NCI-H1092 (cell line): ENCODE data around the gene RHBDD3.

Experiments
- DNase-seq: peaks from one replicate; lab custom pipeline; 2025; lab: John Stamatoyannopoulos, UW

RHBDD3 gene

DNA sequence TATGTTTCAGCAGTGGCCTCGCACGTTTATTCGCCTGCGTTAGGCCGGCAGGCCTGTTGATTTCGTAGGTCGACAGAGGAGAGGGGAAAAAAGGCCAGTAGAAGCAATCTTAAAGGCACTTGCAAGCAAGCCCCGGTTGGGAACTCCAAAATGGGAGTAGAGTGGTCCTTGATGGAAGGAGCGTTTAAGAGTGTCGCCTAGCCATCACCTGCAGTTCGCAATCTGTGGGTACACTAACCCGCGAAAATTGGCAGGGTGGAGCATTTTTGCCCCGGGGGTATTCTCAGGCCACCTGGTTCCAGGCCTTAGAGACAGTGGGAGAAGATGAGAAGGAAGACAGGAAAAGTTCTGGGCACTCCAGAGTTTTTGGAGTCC, 1.4 kb upstream of the RHBDD3 start:
- no peak for DNase-seq

DNA sequence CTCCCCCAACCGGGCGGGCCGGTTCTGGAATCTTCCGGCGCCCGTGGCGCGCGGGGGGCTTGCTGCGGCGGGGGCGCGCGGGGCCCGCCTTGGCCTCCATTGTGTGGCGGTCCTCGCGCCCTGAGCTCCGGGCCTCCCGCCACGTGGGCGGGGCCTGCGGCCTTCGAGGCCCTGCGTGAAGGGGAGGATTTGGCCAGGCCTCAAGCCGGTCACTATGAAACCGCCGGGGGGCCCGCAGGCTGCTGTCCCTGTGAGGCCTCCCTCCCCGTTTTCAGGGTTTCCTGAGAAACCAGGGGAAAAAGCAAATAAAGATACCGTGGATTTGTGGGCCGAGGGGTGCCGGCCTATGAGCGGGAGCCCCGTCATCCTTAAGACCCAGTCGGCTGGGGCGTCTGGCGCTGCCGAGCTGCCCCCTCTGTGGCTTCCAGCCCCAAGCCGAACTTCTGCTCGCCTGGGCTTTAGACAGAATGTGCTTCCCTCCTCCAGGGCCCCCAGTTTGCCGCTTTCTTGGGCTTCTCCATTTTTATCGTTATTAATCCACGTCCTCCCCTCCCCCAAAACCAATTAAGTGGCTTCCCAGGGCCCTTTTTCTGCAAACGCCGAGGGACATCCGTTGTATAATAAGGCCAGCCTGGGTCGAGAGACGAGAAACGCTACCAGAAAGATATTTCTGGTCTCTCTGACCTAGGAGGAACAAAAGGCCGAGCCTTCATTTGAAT, 889 bp upstream of the RHBDD3 start:
- peak; percentile 34 for DNase-seq

DNA sequence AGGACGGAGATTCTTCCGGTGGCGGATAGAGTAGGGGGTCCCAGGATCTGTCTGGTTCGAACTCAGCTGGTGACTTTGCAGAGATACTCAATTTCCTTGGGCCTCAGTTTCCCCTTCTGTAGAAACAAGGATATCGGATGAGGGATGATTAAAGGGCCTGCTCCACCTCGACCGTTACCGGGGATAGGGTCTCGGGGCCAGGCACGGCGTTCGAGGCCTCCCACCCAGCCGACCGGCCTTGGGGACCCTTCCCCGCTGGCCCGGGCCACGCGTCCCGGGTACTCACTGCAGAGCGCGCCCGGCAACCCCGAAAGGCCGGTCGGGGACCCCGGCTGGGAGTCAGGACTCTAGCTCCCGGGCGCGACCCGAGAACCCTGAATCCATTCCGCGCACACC, 321 bp downstream of the RHBDD3 start:
- no peak for DNase-seq

DNA sequence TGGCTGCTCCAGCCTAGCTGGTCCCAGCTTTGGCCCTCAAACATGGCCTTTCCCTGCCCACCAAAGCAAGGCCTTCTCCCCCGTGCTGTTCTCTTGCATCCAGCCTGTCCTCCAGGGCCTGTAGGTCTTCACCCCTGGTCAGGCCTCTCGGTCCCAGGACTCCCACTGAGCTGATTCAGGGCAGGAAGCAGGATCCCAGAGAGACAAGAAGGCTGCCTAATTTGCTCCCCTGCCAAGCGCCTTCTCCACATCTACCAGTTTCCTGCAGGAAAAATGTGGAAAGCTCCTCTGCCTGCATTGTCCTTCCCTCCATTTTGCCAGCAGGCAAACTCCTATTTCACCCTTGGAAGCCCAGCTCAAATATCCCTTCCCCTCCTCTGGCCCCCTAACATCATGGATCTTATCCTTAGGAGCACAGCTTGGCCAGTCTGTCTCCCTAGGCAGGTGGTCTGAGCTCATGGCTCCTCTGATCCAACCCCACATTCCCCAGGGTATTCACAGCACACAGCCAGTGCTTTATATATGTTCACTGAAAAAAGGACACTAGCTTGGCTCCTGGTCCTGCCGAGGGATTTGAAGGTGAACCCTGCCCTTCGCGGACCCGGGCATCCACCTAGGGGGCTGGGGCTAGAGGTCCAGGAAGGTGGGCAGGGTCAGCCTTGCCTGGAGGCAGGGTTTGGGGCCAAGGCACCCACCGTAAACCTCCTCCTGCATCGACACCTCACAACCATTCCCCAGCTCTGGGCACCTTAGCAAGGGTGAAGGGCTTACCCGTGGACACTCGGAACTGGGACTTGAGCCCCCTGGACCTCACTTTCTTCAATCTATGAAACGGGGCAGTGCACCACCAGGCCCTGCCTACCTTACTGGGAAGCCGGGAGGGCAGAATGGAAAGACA, 968 bp downstream of the RHBDD3 start:
- no peak for DNase-seq

DNA sequence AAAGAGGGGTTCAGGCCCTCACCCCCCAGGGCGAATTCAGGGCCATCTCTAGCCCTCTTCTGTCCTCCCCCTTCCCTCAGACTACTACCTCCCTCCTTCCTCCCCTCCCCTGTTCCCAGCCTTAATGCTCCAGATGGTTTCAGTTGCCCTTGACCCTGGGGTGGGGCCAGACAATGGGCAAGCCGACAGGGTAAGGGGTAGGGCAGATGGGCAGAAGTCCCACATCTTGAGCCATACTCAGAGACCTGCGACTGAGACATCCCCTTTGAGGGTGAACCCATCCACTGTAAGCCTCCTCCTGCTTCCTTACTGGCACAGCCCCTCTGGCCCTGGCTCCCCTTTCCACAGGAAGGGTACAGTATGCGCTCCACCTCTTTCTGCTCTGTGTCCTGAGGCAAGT, 1.9 kb downstream of the RHBDD3 start:
- no peak for DNase-seq

DNA sequence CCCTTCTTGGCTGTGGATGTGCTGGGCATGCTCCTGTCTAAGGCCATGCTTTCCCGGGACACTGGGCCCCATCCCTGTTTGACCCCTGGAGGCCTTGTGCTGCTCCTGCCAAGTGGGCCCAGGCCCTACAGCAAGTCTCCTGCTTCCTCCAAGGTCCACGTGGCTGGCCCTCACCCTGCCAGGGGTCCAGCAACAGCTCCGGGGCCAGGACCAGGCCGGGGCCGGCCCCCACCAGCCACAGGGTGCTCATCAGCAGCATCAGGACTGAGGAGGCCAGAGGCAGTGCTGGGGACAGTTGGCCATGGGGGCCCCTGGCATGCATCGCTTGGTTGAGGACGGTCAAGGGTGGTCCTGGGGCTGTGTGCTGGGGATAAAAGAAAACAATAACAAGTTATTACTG, 2.5 kb downstream of the RHBDD3 start:
- DNase-seq, result no peak

DNA sequence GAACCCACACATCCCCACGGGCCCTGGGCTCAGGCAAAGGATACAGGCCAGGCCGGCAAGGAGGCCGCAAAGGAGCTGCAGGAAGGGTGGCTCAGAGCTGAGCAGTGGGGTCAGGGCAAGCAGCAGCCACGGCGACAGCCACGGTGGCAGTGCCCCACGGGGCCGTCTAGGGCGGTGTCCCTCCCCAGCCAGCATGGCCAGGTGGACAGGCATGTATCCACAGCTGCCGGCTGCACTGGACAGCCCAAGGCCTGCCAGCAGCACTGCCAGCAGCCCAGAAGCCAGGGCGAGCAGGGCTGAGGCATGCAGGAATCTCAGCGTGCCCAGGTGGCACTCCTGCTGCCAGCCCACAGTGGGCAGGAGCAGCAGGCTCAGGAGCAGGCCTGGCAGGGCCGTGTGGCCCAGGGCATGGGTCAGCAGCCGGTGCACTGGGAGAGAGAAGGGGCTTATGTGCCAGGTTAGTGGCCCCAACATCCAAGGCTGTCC, 3.9 kb downstream of the RHBDD3 start:
- DNase-seq, result no peak

DNA sequence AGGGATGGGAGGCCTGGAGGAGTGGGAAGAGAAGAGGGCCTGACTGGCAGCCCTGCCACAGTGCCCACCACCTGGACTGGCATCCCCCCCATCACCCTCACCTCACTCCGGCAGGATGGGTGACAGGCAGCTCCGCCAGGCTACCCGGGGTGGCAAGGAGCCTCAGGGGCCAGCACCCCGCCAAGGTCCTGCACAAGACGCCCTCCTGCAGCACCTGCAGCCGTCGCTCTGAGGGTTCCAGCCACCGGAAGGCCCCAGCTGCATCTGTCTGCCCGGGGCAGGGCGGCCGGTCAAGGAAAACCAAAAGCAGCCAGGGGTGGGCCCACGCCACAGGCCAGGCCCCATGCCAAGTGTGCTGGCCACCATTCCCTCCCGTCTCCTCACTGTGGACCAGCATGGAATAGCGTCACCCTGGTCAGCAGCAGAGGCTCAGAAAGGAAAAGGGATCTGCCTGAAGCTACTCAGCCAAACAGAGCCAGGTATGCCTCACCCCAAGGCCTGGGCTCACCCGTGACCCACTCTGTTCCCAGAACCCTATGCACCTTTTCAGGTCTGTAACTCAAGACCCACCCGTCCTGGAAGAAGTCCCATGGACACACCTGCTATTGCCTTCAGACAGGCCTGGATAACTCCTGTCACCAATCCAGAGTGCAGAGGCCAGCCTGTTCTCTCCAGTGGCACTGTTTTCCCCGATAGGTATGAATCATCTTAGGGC, 7.0 kb downstream of the RHBDD3 start:
- DNase-seq, result no peak

DNA sequence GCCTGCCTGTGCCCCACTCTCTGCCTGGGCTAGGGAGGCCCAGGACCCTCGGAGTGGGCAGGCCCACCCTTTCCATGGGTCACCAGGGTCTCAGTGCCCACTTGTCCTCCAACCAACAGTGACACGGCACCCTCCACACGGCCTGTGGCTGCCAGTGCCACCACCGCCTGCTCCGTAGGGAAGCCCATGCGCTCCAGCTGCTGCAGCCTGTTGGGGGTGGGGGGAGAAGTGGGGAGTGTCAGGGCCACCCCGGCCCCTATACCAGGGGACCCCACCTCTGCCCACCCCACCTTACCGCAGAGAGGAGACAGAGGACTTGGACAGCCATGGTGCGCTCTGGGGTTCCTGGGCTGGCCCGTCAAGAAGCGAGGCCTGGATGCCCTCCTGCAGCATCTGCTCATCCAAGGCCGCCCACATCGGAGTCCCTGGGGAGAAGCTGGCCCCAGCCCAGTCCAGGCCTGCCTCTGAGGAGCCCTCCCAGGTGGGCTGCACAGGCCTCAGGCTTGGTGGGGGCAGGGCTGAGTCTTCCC, 7.7 kb downstream of the RHBDD3 start:
- no peak for DNase-seq

DNA sequence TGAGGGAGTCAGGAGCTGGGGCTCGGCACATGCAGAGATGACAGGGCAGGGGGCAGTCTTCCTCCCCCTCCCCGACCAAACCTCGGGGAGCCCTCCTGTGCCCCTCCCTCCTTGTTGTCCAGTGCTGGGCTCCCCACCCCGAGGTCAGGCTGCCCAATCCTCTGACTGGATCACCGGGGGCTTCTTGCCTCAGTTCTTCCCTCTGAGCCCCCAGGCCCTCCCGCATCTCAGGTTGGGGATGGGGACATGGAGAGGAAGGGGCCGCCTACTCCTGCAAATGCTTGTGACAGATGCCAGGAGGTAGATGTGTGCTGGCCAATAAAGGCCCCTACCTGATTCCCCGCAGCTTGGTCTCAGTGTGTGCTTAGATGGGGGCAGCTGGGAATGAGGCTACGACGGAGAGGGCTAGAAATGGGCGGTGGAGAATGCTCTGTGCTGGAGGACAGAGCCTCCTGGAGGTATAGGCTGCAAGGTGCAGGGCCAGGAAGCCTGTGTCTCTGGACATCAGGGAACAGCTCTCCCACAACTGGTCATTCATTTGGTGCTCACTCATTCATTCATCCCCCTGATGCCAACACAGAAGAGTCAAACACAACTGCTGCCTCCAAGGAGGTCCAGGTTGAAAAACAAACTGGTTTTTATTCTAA, 8.4 kb downstream of the RHBDD3 start:
- DNase-seq, result no peak

DNA sequence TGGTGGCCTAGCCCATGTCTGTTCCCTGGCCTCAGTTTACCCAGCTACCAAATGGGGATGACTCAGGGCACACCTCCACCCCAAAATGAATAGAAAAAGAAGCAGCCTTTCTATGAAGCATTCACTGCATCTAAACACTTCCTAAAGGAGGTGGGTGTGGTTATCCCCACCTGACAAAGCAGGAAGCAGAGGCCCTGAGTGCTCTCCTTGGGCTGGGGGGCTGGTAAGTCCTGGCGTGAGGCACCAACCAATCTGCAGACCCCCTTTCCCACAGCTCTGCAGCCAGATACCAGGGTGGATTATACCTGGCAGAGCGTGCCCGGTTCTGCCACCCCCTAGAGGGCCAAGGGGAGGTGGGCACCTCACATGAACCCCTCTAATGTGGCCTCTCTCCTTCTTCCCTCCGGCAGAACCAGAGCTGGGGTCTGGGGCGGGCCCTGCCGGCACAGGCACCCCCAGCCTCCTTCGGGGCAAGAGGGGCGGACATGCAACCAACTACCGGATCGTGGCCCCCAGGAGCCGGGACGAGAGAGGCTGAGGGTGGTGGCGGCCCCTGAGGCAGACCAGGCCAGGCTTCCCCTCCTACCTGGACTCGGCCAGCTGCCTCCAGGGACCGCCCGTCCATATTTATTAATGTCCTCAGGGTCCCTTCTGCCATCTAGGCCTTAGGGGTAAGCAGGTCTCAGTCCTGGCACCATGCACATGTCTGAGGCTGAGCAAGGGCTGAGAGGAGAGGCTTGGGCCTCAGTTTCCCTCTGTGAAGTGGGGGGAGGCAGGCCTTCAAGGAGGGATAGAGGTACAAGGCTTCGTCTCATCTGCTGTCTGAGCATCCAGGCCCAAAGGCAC, 9.2 kb downstream of the RHBDD3 start:
- no peak for DNase-seq

DNA sequence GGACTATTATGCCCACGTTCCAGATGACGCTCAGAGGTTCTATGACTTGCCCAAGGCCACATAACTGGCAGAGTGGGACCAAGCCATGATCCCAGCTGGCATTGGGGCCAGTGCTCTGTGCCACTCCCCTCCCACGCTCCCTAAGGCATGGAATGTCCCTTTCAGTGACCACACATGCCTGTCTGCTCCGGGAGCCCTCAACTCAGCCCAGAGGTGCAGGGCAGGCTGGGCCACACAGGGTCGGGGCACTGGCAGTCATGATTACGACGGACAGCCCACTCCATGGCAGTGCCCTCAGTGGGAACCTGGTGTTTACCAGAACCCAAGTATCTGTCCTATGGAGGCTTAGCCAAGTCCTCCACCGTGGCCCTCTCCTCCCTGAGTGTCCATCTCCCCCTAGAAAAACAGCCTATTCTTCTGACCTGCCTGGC, 10.0 kb downstream of the RHBDD3 start:
- DNase-seq, result no peak

DNA sequence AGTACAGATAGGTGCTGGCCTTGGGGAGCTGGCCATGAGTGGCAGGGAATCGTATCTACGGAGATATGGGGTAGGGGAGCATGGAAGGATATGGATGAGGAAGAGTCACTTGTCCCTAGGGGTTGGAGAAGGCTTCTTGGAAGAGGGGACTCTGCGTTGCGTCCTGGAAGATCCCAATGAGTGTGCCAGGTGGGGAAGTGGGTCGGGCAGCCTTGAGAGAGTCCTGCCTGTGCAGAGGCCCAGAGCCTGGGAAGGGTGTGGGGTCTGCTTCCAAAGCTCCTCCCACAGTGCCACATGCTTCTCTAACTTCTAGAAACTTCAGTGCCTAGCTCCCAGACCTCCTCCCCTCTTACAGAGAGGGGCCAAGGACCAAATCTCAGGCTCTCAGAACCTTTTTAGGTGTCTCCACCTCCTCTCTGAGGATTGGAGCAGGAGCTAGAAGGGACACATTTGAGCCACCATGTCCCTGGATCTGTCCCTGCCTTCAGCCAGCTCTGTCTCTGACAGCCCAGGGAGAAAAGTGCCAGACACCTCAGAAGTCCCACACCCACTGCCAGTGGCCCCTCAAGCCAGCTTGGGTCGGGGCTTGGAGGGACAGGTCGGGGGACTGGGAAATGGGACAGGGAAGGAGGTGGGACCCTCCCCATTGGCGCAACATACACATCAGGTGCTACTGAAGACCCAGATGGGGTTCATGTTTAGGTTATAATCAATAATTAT, 11.0 kb downstream of the RHBDD3 start:
- no peak for DNase-seq

DNA sequence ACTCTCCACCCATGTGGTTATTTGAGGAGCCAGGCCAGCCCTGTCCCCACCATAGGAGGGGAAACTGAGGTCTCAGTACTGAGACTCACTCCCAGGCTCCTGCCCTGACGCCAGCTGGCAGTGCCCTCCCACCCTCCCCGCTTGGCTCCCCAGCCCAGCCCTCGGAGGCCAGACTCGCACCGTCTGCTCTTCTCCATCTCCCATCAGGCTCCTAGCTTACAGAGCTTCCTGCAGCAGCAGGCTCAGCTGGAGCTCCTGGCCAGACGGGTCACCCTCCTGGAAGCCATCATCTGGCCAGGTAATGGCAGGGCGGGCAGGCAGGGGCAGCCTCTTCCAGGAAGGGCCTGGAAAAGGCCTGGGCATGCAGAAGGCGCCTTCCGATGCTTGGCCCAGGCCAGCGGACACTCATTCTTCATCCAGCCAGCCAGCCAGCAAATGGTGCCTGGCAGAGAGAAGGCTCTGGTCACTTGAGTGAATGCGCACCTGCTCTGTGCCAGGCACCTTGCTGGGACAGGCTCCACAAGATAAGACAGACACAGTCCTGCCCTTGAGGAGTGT, 12.6 kb downstream of the RHBDD3 start:
- no peak for DNase-seq

DNA sequence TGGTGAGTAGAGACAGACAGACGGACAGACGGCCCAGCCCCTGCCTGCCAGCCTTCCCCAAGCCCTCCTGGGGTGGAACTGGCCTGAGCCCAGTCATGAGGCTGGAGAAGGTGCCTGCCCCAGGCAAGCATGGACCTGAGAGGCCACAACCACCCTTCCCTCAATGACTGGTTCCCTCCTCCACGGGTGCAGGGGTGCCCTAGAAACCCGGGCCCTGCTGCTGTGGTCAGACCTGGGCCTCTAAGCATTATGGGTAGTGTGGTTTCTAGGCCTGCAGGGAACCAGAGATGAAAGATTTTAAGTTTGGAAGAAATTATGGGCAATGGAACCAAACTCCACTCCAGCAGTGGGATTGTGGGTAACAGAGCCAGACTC, 13.5 kb downstream of the RHBDD3 start:
- DNase-seq, result no peak

DNA sequence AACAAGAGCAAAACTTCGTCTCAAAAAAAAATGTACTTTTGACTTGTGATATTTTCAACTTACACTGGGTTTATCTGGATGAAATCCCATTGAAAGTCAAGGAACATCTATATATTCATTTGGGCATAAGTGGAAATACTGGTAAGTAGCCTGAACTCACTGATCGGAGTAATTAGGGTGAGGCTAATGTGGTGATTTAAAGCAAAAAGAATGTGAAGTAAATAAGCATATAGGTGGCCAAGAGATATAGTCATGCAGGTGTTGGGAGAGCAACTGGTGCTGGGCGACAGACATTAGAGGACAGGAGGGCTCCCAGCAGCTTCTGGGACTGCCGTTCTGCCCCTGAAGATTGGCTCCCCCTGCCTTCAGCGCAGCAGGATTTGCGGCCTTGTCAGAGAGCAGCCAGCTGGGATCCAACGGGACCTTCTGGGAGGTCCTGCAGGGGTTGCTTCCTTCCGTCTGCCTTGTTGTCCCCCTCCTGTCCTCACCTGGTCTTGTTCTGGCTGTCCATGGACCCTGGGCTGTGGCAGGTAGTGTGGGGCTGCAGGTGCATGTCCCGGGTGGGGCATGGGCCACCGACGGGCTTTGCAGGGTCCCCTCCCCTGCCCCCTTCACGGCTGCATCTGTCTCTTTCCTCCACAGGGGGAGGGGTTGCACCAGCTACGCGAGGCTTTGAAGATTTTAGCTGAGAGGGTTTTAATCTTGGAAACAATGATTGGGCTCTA, 14.1 kb downstream of the RHBDD3 start:
- no peak for DNase-seq

DNA sequence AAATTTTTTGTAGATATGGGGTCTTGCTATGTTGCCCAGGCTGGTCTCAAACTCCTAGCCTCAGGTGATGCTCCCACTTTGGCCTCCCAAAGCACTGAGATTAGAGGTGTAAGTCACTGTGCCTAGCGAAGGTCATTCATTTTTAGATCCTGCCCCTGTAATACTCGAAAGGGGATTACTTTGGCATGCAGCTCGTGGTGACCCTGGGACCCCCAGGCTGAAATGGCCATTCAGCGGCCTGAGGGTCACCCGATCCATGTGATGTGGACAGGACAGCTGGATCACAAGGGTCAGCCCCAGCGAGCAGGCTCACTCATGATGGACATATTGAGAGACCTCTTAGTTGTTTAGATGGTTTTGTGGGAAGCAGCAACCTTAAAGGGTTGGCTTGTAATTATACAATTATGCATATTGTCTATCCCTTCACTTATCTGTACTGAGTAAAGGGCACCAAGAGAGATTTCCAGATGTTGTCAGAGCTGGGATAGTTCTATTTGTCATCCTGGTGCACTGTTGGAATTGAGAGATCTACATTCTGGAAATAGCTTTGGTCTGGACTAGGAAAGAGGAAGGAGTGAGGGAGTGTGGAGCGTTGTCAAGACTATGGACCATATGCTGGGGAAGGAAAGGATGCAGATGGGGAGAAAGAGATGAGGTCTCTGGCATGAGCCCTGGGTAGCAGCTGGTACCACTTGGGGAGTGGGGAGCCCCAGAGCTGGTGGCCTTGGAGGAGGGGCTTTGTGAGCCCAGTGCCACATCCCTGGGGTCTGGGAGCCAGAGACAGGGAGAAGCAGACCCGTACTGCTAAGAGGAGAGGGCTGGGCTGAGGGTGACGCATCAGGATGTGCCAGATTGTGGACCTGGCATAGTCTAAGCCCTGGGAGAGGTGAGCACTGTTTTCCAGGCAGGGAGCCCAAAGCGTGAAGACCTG, 15.5 kb downstream of the RHBDD3 start:
- DNase-seq, result no peak

DNA sequence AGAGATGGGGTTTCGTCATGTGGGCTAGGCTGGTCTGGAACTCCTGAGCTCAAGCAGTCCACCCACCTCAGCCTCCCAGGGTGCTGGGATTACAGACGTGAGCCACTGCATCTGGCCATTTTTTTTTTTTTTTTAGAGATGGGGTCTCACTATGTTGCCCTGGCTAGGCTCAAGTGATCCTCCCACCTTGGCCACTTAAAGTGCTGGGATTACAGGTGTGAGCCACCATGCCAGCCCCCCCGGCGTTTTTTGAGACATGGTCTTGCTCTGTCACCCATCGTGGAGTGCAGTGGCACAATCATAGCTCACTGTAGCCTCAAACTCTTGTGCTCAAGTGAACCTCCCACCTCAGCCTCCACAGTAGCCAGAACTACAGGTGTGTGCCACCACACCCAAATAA, 16.5 kb downstream of the RHBDD3 start:
- no peak for DNase-seq
